CD1c-positive myeloid dendritic cell (primary cell): ENCODE data around the gene PRKCQ.

Experiments
- DNase-seq: peaks from one replicate; pipeline ENCODE4 v3.0.0-alpha.2; 2016; ENCODE audit errors: extremely low spot score

Gene PRKCQ

DNA sequence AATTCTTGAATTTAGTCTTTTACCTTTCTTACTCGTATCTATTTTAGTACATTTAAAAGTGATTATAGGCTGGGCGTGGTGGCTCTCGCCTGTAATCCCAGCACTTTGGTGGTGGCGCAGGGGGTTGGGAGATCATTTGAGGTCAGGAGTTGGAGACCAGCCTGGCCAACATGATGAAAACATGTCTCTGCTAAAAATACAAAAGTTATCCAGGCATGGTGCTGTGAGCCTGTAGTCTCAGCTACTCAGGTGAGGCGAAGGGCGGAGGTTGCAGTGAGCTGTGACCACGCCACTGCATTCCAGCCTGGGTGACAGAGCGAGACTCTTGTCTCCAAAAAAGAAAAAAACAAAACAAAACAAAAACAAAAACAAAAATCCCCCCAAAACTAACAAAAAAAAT is 12.2 kb downstream of the PRKCQ start:
- no peak for DNase-seq

- no peak for DNase-seq
These were observed 12.8 kb downstream of the PRKCQ start for GRCh38 chr10:6567203-6567703.

DNA sequence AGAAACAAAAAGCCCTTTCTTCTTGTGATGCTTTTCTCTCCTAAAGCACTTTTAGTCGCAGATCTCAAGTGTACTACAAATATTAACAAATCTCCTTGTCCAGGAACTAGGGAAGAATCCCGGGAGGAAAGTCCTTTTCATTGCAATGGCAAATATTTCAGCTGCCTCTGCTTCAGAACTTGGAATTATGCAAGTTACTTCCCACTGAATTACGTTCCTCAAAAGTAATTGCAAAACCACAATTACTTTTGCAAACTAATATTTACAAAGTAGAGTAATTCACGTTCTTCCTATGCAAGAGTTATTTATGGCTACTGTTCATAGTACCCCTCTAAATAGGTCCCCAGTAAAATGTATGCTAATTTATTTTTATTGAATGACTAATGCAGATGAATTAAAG is 14.5 kb downstream of the PRKCQ start:
- DNase-seq: peak; percentile 58

DNA sequence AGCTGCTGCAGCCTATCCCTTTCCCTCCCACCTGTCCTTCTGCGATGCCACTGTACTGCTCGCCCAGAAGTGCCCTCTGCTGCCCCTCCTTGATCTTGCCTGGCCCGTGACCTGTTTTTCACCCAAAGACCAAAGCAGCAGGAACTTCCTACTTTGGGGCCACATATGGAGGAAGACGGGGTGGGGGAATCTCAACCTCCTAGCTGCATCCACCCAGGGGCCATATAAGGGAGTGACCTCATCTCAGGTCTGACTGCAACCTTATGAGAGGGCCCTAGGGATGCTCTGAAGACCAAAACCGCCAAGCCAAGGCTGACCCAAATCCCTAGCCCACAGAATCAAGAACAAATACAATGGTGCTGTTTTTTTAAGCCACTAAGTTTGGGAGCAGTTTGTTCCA is 15.7 kb downstream of the PRKCQ start:
- DNase-seq: peak; percentile 22

DNA sequence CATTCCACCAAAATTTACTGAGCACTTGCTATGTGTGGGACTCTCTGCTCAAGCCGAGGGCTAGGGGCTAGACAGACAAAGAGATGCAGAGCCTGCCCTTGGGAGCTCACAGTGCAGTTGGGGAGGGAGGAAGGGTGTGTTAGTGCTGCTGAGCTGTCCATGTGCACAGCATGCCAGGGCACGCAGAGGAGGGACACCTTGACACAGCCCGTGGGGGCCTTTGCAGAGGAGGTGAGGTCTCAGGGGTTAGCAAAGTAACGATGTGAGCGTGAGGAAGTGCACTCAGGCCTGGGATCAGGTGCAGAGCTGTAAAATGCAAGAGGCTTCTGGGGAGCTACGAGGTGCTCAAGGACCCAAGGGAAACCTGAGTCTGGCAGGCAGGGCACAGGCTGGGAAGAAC is 16.3 kb downstream of the PRKCQ start:
- no peak for DNase-seq

DNA sequence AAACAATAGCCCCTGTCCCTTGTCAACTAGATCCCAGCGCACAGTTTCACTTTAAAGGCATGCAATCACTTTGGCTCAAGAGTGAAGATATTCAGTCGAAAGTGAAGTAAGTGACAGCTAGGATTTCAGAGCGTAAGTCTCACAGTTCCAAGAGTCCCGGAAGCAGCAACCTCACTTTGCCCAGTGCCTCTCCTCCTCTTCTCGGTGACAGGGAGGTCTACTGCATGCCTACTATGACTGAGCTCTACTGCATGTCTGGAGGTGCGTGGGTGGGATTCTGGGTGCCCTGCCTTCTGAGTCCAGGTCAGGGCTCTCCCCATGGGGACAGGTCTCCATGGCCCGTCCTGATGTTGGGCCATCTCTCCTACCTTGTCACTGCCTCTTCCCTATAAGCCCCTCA is 17.0 kb downstream of the PRKCQ start:
- DNase-seq: peak; percentile 32

- DNase-seq: peak; percentile 25
These were observed 17.9 kb downstream of the PRKCQ start for GRCh38 chr10:6562221-6562620.

DNA sequence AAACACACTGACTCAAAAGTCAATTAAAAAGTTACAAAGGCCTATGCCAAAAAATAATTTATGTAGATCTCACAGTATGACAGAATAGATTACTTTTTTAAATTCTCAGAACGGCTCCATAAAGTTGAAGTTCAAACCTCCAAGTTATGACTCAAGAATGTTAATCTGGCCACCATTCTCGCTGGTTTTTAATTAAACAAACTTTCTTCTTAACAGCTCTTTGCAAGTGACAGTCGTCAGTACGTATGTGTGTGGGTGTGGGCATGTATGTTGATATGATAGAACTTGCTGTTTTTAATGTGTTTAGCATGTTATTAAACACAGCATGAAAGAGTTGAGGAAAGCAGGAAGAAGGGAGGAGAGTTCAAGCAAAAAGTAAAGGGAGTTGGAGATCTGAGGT is 18.5 kb downstream of the PRKCQ start:
- no peak for DNase-seq

- no peak for DNase-seq
These were observed 21.2 kb downstream of the PRKCQ start for GRCh38 chr10:6558759-6559461.

DNA sequence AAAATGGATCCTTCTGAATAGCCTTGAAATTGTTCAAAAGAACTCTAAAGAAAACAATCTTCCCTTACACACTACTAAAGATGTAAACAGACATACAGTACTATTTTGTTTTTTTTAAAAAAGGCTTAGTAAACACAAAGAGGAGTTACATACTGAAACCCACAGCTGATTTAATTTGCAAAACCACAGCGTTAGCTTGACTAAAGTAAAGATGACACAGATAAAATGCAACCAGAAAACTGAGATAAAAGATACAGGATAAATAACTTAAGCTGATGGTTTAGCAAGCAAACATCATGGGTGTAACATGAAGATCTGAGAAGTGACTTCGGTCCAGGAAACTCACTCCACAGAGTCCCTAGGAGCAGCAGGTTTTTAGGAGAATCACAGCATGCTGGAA is 21.8 kb downstream of the PRKCQ start:
- DNase-seq: no peak

DNA sequence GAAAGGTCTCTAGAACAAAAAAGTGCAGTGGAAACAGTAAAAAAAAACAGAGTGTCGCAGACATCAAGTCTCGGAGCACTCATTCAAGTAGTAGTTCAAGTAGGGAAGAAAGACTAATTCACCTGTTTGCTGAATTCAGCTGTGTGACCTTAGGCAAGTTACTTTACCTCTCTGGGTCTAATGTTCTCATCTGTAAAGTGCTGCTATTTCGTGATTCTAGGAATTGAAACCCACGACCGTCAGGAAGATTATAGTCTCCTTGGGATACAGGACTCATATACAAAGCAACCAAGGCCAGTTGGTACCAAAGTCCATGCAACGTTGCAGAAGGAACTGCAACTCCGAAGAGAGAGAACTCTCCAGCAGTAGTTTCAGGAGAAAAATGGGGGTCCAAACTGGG is 26.1 kb downstream of the PRKCQ start:
- DNase-seq: no peak

GRCh38 chr10:6543431-6544005 is 36.6 kb downstream of the PRKCQ start:
- DNase-seq: peak; percentile 25

DNA sequence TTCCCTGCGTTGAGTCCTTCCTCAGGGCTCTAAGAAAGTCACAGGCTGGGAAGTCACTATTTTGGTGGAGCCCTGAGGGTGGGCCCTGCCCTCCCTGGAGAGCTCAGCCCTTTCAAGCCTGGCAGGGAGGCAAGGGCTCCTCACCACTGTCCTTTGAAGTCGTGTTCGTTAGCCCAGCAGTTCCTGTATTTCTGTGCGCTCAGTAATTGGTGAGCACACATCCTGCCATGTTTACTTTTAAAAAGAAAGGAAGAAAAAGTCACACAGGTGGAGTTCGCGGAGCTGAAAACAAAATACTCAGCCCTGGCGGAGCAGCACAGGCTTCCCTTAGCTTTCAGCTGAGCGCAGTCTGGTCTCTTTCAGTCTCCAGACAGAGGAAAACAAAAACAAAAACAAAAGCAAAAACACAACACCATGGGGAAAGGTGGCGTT is 37.1 kb downstream of the PRKCQ start:
- peak; percentile 23 for DNase-seq

DNA sequence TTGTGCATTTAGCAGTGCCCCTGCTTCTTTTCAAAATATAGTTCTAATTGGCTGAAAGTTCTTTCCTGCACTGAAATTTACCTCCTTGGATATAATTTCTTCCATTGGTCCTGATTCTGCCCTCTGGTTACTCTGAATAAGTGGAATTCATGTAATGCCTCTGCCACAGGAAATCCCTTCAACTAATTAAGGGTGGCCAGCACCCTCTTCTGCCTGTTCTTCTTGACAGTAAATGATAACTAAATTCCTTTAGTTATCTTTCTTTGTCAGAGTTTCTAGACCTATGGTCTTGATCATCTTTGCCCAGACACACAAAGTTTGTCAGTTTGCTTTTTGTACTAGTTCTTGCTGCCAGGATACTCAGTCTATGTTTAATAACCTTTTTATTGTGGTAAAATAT is 40.2 kb downstream of the PRKCQ start:
- DNase-seq: no peak

DNA sequence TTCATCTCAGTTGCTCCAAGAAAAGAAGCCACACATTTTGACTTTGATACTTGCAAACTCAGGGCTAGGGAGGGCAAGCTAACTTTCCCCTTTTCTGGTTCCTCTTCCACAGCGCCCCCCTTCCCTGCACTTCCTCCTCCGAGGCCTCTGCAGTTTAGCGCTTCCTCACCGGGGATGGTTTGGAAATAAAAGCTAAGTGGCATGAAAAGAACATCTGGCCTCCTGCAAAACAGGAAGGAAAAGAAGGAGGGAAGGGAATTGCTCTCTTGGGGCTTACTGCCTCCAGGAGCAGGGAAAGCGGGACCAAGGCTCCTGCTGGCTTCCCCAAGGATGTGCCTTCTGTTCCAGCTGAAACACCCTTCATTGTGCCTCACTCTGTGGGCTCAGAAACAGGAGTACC is 42.3 kb downstream of the PRKCQ start:
- DNase-seq: peak; percentile 77

GRCh38 chr10:6536102-6536501 is 44.0 kb downstream of the PRKCQ start:
- DNase-seq: no peak

GRCh38 chr10:6535156-6535764 is 44.8 kb downstream of the PRKCQ start:
- DNase-seq: no peak

GRCh38 chr10:6532321-6532720 is 47.8 kb downstream of the PRKCQ start:
- no peak for DNase-seq

- no peak for DNase-seq
These were observed 49.1 kb downstream of the PRKCQ start for GRCh38 chr10:6530966-6531365.

GRCh38 chr10:6530211-6530840 is 49.8 kb downstream of the PRKCQ start:
- DNase-seq: peak; percentile 40

DNA sequence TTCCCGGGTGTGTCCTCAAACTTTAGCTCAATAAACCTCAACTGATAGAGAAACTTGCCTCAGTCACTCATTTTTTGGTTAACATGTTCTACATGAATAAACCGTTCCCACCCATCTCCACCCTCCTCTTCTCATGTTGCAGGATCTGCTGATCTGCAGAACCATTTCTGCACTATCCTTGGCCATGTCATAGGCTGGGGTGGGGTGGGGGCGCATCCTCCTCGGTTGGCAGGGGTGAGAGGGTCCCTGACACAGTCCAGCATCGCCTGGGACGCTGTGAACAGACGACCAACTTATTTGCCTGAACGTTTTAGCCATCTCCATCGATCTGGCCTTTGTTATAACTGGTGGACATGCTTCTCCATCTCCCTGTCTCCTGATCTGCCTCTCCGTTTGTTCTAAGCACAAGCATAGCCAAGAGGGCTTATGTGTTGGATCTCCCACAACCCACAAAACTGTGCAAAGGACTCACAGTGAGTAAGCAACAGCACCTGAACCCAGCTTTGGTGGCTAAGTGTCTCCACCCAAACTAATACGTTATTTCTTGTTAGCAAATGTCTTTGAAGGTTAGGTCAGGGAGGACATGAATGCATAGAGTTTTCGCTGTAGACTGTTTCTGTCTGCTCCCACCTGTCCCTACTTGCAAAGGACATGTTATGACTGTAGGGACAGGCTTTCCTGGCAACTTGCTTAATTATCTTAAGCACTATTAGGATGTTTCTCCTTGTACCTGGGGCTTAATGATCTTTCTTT is 51.7 kb downstream of the PRKCQ start:
- DNase-seq: no peak

DNA sequence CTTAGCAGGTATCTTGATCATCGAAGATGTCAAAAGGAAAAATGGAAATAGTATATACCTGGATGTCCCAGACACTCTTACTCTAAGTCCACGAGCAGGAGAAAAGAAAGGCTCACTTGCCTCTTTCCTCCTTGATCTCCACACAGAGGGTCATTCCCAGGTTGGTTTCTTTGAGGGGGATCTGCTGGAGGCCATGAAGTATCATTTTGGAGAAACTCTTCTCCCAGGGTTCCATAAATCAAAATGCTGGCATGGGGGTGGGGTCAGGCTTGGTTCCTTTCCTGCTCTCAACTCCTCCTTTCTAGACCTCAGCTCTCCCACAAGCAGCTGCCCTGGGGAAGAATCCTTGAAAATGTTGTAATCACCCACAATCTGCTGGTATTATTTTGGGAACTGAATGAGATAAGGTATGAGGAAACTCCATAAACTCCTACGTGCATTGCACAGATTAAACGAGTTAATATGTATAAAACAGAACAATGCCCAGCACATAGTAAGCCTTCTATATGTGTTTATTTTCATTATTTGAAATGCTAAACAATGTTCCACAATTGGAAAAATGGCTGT is 54.4 kb downstream of the PRKCQ start:
- DNase-seq: peak; percentile 25
